ENCODE data around the gene FABP7.

DNA sequence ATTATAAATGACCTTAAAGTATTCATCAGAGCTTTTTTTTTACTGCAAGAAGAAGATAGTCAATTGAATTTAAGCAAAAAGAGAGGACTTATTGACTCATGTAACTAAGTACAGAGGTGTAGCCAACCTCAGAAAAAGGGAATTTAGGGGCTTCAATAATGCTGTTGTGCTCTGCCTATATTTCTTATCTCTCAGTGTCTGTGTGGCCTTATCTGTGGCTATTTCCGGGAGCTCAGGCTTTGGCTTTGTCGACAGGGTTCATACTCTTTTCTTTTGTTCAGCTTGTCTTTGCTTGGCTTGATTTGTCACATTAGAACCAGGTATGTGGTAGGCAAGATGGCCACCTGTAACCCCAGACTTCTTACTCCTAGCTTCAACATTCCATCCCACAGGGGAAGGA lies 38.6 kb upstream of the FABP7 start:
- TF ChIP-seq SUZ12 (IDR thresholded peaks at IDR 0.05; ENCODE audit: extremely low read depth, insufficient read depth, insufficient read length), result no peak
- no peak for TF ChIP-seq YY1 (IDR thresholded peaks at IDR 0.05; ENCODE audit: insufficient read depth, insufficient read length)
- no peak for TF ChIP-seq ZNF274 (IDR thresholded peaks at IDR 0.05; ENCODE audit: low read depth, low read length)

All from NT2/D1 (cell line).